HG02759 (cell line): ENCODE measurements around the gene OR4C13.
"Not testable (repeated sequence)": the region's sequence is repeated elsewhere in the genome, so short reads cannot be mapped to it uniquely, and the experiment has no call there.

Experiments used
- ATAC-seq: cut with Tn5 transposase; IDR thresholded peaks from one replicate; pipeline ENCODE4 v1.9.1; 2021; ENCODE audit warnings: mild to moderate bottlenecking, moderate library complexity; ENCODE audit not compliant: unreplicated experiment

OR4C13 gene

DNA sequence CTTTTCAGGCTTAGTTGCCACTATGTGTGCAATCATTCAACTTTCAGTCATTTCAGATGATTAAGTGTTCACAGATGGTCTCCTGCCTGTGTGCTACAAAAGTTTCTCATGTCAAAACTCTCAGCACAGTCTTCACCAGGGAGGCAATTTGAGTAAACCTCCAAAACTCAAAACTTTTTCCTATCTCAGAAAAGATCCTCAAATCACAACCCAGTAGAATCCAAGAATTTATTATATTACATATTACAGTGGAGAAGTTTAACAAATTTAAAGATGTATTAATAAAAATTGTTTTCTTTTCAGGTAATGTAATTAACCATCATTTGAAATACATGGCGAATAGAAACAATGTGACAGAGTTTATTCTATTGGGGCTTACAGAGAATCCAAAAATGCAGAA is at the start of gene OR4C13:
Gene OR4C13 (plus strand): TSS at position 301 of the 400 bp plus-strand sequence. CDS start 32 bp downstream, at position 333.
- no peak for ATAC-seq

DNA sequence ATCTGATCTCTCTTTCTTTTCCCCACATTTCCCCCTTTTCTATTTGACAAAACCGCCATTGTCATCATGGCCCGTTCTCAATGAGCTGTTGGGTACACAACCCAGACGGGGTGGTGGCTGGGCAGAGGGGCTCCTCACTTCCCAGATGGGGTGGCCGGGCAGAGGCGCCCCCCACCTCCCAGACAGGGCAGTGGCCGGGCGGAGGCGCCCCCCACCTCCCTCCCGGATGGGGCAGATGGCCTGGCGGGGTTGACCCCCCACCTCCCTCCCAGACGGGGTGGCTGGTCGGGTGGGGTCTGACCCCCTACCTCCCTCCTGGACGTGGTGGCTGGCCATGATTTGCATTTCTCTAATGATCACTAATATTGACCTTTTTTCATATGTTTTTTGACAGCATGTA is 40.7 kb upstream of the OR4C13 start:
- not testable (repeated sequence) for ATAC-seq

DNA sequence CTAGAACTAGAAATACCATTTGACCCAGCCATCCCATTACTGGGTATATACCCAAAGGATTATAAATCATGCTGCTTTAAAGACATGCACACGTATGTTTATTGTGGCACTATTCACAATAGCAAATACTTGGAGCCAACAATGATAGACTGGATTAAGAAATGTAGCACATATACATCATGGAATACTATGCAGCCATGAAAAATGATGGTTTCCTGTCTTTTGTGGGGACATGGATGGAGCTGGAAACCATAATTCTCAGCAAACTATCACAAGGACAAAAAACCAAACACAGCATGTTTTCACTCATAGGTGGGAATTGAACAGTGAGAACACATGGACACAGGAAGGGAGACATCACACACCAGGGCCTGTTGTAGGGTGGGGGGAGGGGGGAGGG is 3.5 kb upstream of the OR4C13 start:
- ATAC-seq, result not testable (repeated sequence)

- not testable (repeated sequence) for ATAC-seq
Measured at GRCh38 chr11:49973439-49973838, 21.2 kb downstream of the OR4C13 start.

GRCh38 chr11:49982435-49982834 is 30.2 kb downstream of the OR4C13 start, which contains the start of gene OR4C12:
TSS of gene OR4C12 (minus strand) at chr11:49982535. CDS start at chr11:49982501, 34 bp downstream.
- ATAC-seq, result not testable (repeated sequence)

- no peak for ATAC-seq
Measured at GRCh38 chr11:49995565-49995964, 43.4 kb downstream of the OR4C13 start.
